ENCODE results near the gene XKRX. TPM values are rescaled to one million over a fixed set of nuclear protein-coding genes. Genes with fewer than 3 reads are reported as not detected.

The XKRX gene
- total RNA-seq = 0.64 and 1.0 TPM in 2 replicates

DNA sequence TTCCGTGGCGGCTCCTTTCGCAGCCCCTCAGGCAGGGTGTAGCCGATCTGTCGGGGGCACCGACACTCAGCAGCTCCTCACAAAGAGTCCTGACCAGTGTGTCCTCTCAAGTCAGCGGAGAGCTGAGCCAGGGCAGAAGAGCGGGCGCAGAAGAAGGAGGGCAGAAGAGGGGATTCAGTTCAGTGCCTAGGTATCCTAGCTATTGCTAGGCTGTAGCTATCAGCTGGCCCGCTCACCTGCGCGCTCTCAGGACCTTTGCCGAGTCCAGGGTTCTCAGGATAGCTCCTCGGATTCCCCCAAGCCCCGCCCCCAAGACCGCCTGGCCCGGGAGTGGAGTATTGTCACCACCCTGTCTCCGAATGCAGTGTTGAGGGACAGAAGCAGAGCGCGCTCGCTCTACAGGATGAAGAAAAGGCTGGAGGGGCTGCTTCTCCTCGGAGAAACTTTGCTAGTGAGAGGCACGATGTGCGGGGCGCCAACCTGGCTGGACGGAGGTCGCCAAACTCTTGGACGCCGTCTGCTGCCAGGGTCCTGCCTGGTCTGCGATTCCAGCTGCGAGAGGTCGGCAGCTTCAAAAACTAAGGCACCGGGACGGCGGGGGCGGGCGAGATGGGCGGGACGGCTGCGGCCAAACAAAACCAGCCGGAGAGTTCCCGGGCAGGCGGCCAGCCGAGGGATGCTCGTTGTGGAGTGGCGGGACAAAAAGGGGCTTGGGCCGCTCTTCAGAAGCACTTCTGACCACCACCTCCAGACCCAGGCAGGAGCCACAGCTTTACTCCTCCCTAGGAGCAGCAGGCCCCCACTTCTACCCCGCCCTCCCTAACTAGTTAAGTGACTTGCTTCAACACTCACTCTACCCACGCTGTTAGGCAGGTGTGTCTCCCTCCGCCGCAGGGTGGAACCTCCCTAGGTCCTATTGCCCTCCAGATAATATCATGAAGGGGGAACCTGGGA lies at the start of gene XKRX:
XKRX (minus strand) TSS at position 258 of the 954 bp plus-strand sequence. CDS start 613 bp downstream, outside the sequence.

DNA sequence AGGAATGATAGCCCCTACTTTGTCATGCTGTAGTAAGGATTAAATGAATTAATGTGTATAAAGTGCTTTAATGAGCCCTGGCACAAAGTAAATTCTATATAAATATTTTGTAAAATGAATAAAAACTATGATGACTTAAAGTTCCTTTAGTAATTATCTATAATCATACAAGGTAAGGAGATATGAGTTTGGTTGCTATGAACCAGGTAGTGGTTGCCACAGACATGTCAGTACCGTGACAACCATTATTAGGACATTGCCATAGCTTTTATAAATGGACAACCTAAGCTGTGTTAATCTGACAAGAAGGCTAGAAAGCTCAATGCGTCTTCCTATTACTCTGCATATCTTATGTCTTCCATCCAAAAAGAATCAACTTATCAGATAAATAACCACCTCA lies 40.7 kb upstream of the XKRX start, which contains the start of gene ARL13A:
ARL13A (plus strand) TSS at position 301 of the 400 bp plus-strand sequence. CDS start 3,982 bp downstream, outside the sequence.

DNA sequence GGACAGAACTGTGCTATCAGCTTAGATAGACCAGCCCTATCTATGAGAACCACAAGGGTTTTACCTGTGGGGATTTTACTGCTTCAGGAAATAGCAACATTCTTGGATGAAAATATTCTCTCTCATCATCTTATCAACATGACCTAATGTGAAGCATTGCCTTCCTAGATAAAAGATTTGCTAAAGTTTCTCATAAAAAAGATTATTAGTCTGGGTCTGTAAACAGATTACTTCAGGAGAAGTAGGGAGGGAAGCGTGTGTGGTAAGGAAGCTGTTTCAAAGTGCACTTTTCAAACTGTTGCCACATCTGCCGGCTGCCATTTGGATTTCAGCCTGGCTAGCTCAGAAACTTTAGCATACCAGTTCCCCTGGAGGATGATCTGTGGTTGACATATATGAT lies 54.4 kb downstream of the XKRX start, which contains the start of gene NOX1:
NOX1 (minus strand) TSS at position 35 of the 400 bp plus-strand sequence. CDS start 220 bp downstream, outside the sequence.

Other genes with a start within 250 kb of the XKRX start
- gene SYTL4, start 196.8 kb downstream of the XKRX start, total RNA-seq = 0.34 and 1.4 TPM in 2 replicates
- 13.7 and 23.3 TPM in 2 replicates for gene CSTF2, start 108.5 kb downstream of the XKRX start, total RNA-seq
- gene NOX1, start 54.6 kb downstream of the XKRX start, total RNA-seq = not detected in 2 replicates
- gene ARL13A, start 40.8 kb upstream of the XKRX start, total RNA-seq = not detected in 2 replicates
- 11.6 and 12.3 TPM in 2 replicates for gene TRMT2B, start 123.2 kb upstream of the XKRX start, total RNA-seq
- gene TMEM35A, start 150.0 kb upstream of the XKRX start, total RNA-seq = 0.14 TPM in 1 of 2 replicates, not detected in the other
- gene CENPI, start 169.3 kb upstream of the XKRX start, total RNA-seq = 1.1 and 1.7 TPM in 2 replicates

Data from nasal cavity respiratory epithelium epithelial cell of viscerocranial mucosa (primary cell).